ENCODE results near the gene DNAJC7. TPM values are rescaled to one million over a fixed set of nuclear protein-coding genes. Genes with fewer than 3 reads are reported as not detected.

The DNAJC7 gene
- total and polyA plus RNA-seq, 9 of the 15 experiments (the other 6 are each of a cell fraction or from before 2014, with no cell fraction given), result 85.8 to 262 (median 157) TPM

DNA sequence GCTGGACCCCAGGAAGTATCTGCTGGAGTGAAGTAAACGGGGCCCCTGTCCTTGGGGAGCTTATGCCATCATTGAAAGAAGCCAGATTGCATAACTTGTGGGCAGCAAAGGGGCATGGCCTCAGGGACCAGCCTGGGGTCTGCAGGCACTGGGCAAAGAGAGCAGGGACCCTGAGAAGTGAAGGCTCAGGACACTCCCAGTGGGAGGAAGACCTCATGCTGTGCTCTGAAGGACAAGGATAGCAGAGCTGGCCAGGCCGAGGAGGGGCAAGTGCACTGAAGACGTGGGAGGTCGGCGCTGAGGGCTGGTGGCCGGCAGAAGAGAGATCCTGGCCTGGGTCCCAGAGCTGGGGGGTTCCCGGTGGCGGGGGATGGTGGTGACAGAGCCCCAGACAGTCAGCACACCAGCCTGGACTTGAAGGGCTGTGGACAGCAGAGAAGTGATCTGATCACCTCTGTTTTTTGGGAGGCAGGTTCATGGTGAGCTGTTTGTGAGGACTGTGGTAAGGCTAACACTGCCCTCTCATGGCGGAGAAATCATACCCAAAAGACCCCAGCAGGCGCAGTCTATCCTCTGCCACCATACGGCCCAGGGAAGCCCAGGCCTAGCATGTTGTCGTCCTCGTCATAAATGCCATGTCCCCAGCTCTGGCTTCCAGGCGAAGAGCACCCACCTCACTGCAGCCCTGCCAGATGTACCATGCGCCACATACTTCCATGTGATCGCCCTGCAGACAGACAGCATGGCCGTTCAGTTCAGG lies 57.7 kb downstream of the DNAJC7 start (continued):
- TF ChIP-seq, protein P1, sequence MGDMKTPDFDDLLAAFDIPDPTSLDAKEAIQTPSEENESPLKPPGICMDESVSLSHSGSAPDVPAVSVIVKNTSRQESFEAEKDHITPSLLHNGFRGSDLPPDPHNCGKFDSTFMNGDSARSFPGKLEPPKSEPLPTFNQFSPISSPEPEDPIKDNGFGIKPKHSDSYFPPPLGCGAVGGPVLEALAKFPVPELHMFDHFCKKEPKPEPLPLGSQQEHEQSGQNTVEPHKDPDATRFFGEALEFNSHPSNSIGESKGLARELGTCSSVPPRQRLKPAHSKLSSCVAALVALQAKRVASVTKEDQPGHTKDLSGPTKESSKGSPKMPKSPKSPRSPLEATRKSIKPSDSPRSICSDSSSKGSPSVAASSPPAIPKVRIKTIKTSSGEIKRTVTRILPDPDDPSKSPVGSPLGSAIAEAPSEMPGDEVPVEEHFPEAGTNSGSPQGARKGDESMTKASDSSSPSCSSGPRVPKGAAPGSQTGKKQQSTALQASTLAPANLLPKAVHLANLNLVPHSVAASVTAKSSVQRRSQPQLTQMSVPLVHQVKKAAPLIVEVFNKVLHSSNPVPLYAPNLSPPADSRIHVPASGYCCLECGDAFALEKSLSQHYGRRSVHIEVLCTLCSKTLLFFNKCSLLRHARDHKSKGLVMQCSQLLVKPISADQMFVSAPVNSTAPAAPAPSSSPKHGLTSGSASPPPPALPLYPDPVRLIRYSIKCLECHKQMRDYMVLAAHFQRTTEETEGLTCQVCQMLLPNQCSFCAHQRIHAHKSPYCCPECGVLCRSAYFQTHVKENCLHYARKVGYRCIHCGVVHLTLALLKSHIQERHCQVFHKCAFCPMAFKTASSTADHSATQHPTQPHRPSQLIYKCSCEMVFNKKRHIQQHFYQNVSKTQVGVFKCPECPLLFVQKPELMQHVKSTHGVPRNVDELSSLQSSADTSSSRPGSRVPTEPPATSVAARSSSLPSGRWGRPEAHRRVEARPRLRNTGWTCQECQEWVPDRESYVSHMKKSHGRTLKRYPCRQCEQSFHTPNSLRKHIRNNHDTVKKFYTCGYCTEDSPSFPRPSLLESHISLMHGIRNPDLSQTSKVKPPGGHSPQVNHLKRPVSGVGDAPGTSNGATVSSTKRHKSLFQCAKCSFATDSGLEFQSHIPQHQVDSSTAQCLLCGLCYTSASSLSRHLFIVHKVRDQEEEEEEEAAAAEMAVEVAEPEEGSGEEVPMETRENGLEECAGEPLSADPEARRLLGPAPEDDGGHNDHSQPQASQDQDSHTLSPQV (IDR thresholded peaks at IDR 0.05), result peak; percentile 34; the same call in 1 of the 2 replicates
- no peak for TF ChIP-seq BCL6 (CRISPR knock-in tag; IDR thresholded peaks at IDR 0.05)
- TF ChIP-seq, protein P2, sequence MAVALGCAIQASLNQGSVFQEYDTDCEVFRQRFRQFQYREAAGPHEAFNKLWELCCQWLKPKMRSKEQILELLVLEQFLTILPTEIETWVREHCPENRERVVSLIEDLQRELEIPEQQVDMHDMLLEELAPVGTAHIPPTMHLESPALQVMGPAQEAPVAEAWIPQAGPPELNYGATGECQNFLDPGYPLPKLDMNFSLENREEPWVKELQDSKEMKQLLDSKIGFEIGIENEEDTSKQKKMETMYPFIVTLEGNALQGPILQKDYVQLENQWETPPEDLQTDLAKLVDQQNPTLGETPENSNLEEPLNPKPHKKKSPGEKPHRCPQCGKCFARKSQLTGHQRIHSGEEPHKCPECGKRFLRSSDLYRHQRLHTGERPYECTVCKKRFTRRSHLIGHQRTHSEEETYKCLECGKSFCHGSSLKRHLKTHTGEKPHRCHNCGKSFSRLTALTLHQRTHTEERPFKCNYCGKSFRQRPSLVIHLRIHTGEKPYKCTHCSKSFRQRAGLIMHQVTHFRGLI (CRISPR knock-in tag; IDR thresholded peaks at IDR 0.05), result no peak
- no peak for TF ChIP-seq HEY1 (CRISPR knock-in tag; IDR thresholded peaks at IDR 0.05; ENCODE audit: borderline replicate concordance)
- 0 out of 2 replicates have a peak, but pooled peaks have one; percentile 27 for TF ChIP-seq L3MBTL2 (IDR thresholded peaks at IDR 0.05)
- no peak for TF ChIP-seq NBN (IDR thresholded peaks at IDR 0.05; ENCODE audit: low read depth)
- TF ChIP-seq, protein P3, sequence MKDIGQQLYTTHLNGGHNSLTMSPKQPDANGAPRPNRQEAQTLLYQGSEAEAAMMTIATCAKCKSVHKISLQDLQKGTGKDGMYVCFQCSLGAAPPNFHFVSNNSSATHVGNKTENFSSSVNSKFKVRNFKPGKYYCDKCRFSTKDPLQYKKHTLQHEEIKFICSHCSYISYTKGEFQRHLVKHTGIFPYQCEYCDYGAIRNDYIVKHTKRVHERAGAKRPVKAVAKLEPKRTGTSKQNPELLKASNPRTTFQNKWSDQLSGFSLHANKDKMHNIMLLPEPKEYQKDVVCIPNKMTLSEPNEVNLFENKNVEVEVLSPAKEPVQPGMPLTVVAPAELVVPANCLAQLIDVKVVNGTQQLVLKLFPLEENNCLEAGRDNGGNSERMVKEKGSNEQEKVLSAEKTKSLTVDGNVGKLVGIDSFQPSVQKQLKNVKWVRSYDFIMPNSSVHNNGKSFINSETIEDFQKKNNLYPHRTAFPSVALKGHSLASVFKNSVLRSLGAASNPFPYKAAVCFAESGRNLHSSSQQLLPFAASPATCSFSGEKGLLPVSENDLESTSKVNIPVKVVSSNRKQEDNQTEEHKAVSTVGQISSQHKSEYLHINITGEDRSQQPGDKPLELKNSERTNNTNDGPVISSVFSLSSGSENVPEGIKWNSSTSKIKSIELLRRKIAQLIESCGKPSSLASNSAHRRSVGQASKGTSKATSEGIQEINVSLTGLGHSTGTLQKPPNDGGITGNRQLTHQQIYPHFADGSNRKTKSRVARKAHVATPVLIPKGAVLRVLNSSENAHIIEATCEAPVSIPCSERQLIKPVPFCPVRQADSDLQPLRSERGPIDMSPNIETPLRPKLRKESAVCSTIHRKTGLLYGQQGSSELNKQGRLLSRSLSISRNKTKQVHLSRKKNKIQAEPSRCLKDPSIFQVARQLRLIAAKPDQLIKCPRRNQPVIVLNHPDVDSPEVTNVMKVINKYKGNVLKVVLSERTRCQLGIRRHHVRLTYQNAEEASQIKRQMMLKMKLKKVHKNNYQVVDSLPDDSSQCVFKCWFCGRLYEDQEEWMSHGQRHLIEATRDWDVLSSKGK (CRISPR knock-in tag; IDR thresholded peaks at IDR 0.05), result no peak
- TF ChIP-seq MTA2 (IDR thresholded peaks at IDR 0.05; ENCODE audit: low read depth), result no peak
- no peak for TF ChIP-seq ZC3H11A (IDR thresholded peaks at IDR 0.05; ENCODE audit: low read depth, low read length)
- TF ChIP-seq SOX6 (IDR thresholded peaks at IDR 0.05), result no peak
- TF ChIP-seq ZBTB17 (CRISPR knock-in tag; IDR thresholded peaks at IDR 0.05), result no peak
- no peak for TF ChIP-seq ZNF79 (CRISPR knock-in tag; IDR thresholded peaks at IDR 0.05; ENCODE audit: low read depth)
- no peak for TF ChIP-seq NFYB (IDR thresholded peaks at IDR 0.05; ENCODE audit: extremely low read depth, insufficient read length)
- 0 out of 2 replicates have a peak, but pooled peaks have one; percentile 40 for TF ChIP-seq TARDBP (IDR thresholded peaks at IDR 0.05)
- no peak for TF ChIP-seq TFAM (CRISPR knock-in tag; conservative IDR thresholded peaks at IDR 0.05)
- TF ChIP-seq GABPA (tag; conservative IDR thresholded peaks at IDR 0.05; ENCODE audit: low read depth), result no peak
- no peak for TF ChIP-seq NCOA6 (IDR thresholded peaks at IDR 0.05)
- TF ChIP-seq SIRT6 (IDR thresholded peaks at IDR 0.05; ENCODE audit: low read depth, low read length), result no peak
- TF ChIP-seq MEIS2 (IDR thresholded peaks at IDR 0.05; ENCODE audit: partially characterized antibody), result no peak
- 0 out of 4 replicates have a peak, but pooled peaks of 1 of the 2 experiments have one; percentile 34 for TF ChIP-seq NRF1 (conservative IDR thresholded peaks at IDR 0.05 in 1 of 2, IDR thresholded peaks at IDR 0.05 in 1 of 2)
- TF ChIP-seq PTTG1 (tag; IDR thresholded peaks at IDR 0.05; ENCODE audit: low read depth), result no peak
